ENCODE data around the gene ZNFX1.
"Not testable (repeated sequence)": the region's sequence is repeated elsewhere in the genome, so short reads cannot be mapped to it uniquely, and the experiment has no call there.

ZNFX1 gene

GRCh38 chr20:49278036-49278817, at the start of gene ZNFX1:
ZNFX1 (minus strand) TSS chr20:49278057; CDS start chr20:49275839, 2,218 bp downstream.
- peak; percentile 96 to 98 (median 96) for DNase-seq

GRCh38 chr20:49326026-49326425, 48.2 kb upstream of the ZNFX1 start:
- DNase-seq: no peak

- no peak for DNase-seq
Observed at GRCh38 chr20:49324306-49324705, 46.4 kb upstream of the ZNFX1 start.

- no peak for DNase-seq
Observed at GRCh38 chr20:49323622-49324238, 45.9 kb upstream of the ZNFX1 start.

GRCh38 chr20:49320460-49320859, 42.6 kb upstream of the ZNFX1 start:
- no peak for DNase-seq

- DNase-seq: no peak
Observed at GRCh38 chr20:49319208-49319809, 41.5 kb upstream of the ZNFX1 start.

- DNase-seq: no peak
Observed at GRCh38 chr20:49318430-49319207, 40.8 kb upstream of the ZNFX1 start.

- DNase-seq: no peak
Observed at GRCh38 chr20:49318091-49318429, 40.2 kb upstream of the ZNFX1 start.

GRCh38 chr20:49316704-49317103, 38.8 kb upstream of the ZNFX1 start:
- no peak for DNase-seq

GRCh38 chr20:49315580-49315979, 37.7 kb upstream of the ZNFX1 start:
- no peak for DNase-seq

GRCh38 chr20:49314052-49314451, 36.2 kb upstream of the ZNFX1 start:
- DNase-seq: not testable (repeated sequence)

- DNase-seq: no peak
Observed at GRCh38 chr20:49313283-49313682, 35.4 kb upstream of the ZNFX1 start.

GRCh38 chr20:49312661-49313060, 34.8 kb upstream of the ZNFX1 start:
- DNase-seq: no peak

- DNase-seq: no peak
Observed at GRCh38 chr20:49310705-49311104, 32.8 kb upstream of the ZNFX1 start.

GRCh38 chr20:49308875-49309274, 31.0 kb upstream of the ZNFX1 start:
- DNase-seq: no peak

GRCh38 chr20:49306903-49307620, 29.2 kb upstream of the ZNFX1 start:
- no peak for DNase-seq

GRCh38 chr20:49303065-49303552, 25.3 kb upstream of the ZNFX1 start:
- DNase-seq: no peak

GRCh38 chr20:49297605-49298530, 20.0 kb upstream of the ZNFX1 start:
- no peak for DNase-seq

- DNase-seq: not testable (repeated sequence)
Observed at GRCh38 chr20:49294002-49294654, 16.3 kb upstream of the ZNFX1 start.

- no peak for DNase-seq
Observed at GRCh38 chr20:49293122-49293521, 15.3 kb upstream of the ZNFX1 start.

GRCh38 chr20:49292010-49292409, 14.2 kb upstream of the ZNFX1 start:
- DNase-seq: no peak

Measured in activated naive CD4-positive, alpha-beta T cell (primary cell).